ENCODE measurements around the gene POFUT2.

POFUT2 gene

DNA sequence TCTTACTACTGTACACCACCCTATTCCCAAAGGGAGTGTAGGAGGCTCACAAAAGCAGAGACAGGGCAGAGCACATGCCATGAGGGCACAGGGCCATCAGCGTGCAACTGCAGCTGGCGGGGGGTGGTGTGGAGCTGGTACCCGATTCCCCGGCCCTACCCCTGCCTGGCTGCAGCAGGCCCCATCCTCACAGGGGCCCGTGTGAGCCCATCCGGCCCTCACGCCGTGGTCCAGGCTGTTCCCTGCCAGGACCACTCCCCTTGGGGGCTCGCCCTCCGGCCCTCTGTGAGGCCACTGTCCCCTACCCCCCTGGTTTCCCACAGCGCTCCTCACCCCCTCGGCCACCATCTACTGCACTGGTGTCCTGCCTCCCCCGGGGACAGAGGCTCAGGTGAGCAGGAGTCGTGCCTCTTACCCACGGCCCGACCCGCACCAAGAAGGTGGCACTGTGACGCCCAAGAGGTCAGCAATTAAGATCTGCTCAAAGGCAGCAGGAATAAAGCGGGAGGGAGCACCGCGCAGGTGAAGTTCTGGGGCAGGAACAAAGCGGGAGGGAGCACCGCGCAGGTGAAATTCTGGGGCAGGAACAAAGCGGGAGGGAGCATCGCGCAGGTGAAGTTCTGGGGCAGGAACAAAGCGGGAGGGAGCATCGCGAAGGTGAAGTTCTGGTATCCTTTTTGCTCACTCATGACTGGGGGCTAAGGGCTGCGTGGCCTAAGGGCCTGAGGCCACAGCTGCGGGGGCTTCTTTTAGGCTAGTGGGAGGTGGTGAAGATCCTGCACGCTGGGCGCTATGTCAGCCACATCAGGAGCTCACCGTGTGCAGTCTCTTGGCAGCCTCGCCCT, 3.9 kb downstream of the POFUT2 start:
- H4K20me1 ChIP-seq (ENCODE audit: insufficient read depth, low read length), result no peaks in the 10 kb centered on the region
- no peak overlapping the region for H2AFZ ChIP-seq (ENCODE audit: low read length)
- no peaks in the 10 kb centered on the region for H3K9me3 ChIP-seq (ENCODE audit: low read length)
- peaks cover 6% of the 10 kb centered on the region for H3K4me1 ChIP-seq (ENCODE audit: insufficient read depth, low read length, severe bottlenecking)
- no peak overlapping the region for H3K4me2 ChIP-seq (ENCODE audit: low read length)
- no peaks in the 10 kb centered on the region for H3K79me2 ChIP-seq (ENCODE audit: insufficient read depth, low read length)
- no peaks in the 10 kb centered on the region for H3K27me3 ChIP-seq (ENCODE audit: insufficient read depth, low read length)
- H3K36me3 ChIP-seq (ENCODE audit: insufficient read depth, low read length), result peaks cover 24% of the 10 kb centered on the region
- no peak overlapping the region for H3K27ac ChIP-seq (ENCODE audit: low read depth, low read length, poor library complexity, severe bottlenecking)
- no peak overlapping the region for H3K9ac ChIP-seq (ENCODE audit: low read length)
- no peak overlapping the region for H3K4me3 ChIP-seq (ENCODE audit: low read depth, low read length, poor library complexity, severe bottlenecking)
- H3K9me2 ChIP-seq (ENCODE audit: low read depth, low read length), result no peaks in the 10 kb centered on the region
- TF ChIP-seq EZH2 (IDR thresholded peaks at IDR 0.05; ENCODE audit: borderline replicate concordance, low read length), result no peak
- TF ChIP-seq, protein P1, sequence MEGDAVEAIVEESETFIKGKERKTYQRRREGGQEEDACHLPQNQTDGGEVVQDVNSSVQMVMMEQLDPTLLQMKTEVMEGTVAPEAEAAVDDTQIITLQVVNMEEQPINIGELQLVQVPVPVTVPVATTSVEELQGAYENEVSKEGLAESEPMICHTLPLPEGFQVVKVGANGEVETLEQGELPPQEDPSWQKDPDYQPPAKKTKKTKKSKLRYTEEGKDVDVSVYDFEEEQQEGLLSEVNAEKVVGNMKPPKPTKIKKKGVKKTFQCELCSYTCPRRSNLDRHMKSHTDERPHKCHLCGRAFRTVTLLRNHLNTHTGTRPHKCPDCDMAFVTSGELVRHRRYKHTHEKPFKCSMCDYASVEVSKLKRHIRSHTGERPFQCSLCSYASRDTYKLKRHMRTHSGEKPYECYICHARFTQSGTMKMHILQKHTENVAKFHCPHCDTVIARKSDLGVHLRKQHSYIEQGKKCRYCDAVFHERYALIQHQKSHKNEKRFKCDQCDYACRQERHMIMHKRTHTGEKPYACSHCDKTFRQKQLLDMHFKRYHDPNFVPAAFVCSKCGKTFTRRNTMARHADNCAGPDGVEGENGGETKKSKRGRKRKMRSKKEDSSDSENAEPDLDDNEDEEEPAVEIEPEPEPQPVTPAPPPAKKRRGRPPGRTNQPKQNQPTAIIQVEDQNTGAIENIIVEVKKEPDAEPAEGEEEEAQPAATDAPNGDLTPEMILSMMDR (IDR thresholded peaks at IDR 0.05; ENCODE audit: low read length), result no peak
- no peaks in the 10 kb centered on the region for H3F3A ChIP-seq (ENCODE audit: insufficient read depth, low read length)

DNA sequence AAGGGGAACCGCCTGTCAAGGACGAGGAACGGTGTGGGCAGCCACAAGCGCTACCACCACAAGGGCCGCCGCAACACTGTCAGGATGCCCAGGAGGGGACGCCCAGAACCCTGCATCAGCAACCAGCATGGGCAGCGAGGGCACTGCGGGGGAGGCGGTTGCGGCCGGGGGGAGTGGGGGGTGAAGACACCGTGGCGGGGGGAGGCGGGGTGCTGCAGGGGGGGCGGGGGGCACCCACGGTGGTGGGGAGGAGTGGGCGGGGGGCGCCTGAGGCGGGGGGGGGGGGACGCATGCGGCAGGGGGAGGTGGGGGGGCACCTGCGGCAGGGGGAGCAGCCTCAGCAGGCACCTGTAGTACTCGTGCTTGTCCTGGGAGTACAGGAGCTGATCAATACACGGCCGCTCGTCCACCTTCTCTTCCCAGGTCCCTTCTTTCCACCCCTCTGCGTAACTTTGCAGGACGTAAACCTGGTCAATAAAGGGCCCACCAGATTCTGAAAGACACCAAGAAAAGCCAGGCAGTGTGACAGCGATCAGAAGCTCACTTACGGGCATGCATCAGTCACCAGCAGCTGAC, 4.6 kb downstream of the POFUT2 start:
- Histone ChIP-seq H3K27ac (ENCODE audit: low read depth, low read length, poor library complexity, severe bottlenecking) (no peak overlapping the region), H3K9ac (ENCODE audit: low read length) (no peak overlapping the region), H3K27me3 (ENCODE audit: insufficient read depth, low read length) (no peaks in the 10 kb centered on the region), H3K79me2 (ENCODE audit: insufficient read depth, low read length) (no peaks in the 10 kb centered on the region), H3K9me2 (ENCODE audit: low read depth, low read length) (no peaks in the 10 kb centered on the region), H3K4me1 (ENCODE audit: insufficient read depth, low read length, severe bottlenecking) (no peaks in the 10 kb centered on the region), H3F3A (ENCODE audit: insufficient read depth, low read length) (no peaks in the 10 kb centered on the region), H4K20me1 (ENCODE audit: insufficient read depth, low read length) (no peaks in the 10 kb centered on the region), H2AFZ (ENCODE audit: low read length) (no peak overlapping the region), H3K4me3 (ENCODE audit: low read depth, low read length, poor library complexity, severe bottlenecking) (no peak overlapping the region), H3K9me3 (ENCODE audit: low read length) (no peaks in the 10 kb centered on the region), H3K36me3 (ENCODE audit: insufficient read depth, low read length) (peaks cover 25% of the 10 kb centered on the region), H3K4me2 (ENCODE audit: low read length) (no peak overlapping the region)
- TF ChIP-seq, protein P1 (IDR thresholded peaks at IDR 0.05; ENCODE audit: low read length), result no peak
- no peak for TF ChIP-seq EZH2 (IDR thresholded peaks at IDR 0.05; ENCODE audit: borderline replicate concordance, low read length)

DNA sequence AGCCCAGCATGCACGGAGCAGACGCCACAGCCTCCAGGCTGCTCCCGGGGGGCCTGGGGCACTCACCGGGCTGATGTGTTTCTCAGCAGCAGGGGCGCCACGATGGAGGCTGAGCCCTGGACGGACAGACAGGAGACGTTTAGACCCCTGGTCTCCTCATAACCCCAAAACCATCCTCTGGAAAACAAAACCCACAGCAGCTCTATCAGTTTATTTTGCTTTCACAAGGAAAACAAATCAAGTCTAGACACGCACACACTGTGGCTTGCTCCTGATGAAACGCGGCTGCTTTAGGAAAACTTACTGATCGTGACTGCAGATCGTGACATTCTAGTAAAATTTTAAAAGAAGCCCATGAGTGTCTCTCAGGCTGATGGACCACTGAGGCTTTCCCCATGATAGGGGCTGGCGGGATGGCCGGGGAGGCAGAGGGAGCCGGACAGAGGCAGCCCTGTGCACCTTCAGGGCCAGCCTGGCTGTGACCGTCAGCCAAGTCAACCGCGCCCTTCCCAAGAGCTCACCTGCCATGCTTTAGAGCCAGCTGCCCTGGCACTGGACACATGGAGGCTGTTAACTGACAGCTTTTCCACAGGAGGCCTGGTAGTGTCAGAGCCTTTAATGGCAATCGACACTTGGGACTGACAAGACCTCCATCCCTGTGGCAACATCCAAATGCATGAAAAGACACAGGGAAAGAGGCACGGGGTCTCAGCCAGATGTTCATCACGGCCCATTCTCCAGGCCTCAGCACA, 5.2 kb downstream of the POFUT2 start:
- H3K9ac ChIP-seq (ENCODE audit: low read length), result no peak overlapping the region
- H3K79me2 ChIP-seq (ENCODE audit: insufficient read depth, low read length), result no peaks in the 10 kb centered on the region
- H3K4me2 ChIP-seq (ENCODE audit: low read length), result no peak overlapping the region
- H3K27me3 ChIP-seq (ENCODE audit: insufficient read depth, low read length), result no peaks in the 10 kb centered on the region
- no peaks in the 10 kb centered on the region for H4K20me1 ChIP-seq (ENCODE audit: insufficient read depth, low read length)
- no peak for TF ChIP-seq EZH2 (IDR thresholded peaks at IDR 0.05; ENCODE audit: borderline replicate concordance, low read length)
- TF ChIP-seq, protein P1 (IDR thresholded peaks at IDR 0.05; ENCODE audit: low read length), result no peak
- no peak overlapping the region for H2AFZ ChIP-seq (ENCODE audit: low read length)
- peaks cover 28% of the 10 kb centered on the region for H3K36me3 ChIP-seq (ENCODE audit: insufficient read depth, low read length)
- no peak overlapping the region for H3K27ac ChIP-seq (ENCODE audit: low read depth, low read length, poor library complexity, severe bottlenecking)
- H3K9me3 ChIP-seq (ENCODE audit: low read length), result no peaks in the 10 kb centered on the region
- no peaks in the 10 kb centered on the region for H3K4me1 ChIP-seq (ENCODE audit: insufficient read depth, low read length, severe bottlenecking)
- H3K4me3 ChIP-seq (ENCODE audit: low read depth, low read length, poor library complexity, severe bottlenecking), result no peak overlapping the region
- no peaks in the 10 kb centered on the region for H3F3A ChIP-seq (ENCODE audit: insufficient read depth, low read length)
- no peaks in the 10 kb centered on the region for H3K9me2 ChIP-seq (ENCODE audit: low read depth, low read length)

Data from OCI-LY1 (cell line).